GM19397 (cell line): ENCODE data around the gene CACNA1I.
"Not testable (repeated sequence)": the region's sequence is repeated elsewhere in the genome, so short reads cannot be mapped to it uniquely, and the experiment has no call there.

Experiments
- ATAC-seq: cut with Tn5 transposase; IDR thresholded peaks from one replicate; pipeline ENCODE4 v1.9.1; 2021; ENCODE audit warnings: mild to moderate bottlenecking, moderate library complexity; ENCODE audit not compliant: unreplicated experiment

The CACNA1I gene

DNA sequence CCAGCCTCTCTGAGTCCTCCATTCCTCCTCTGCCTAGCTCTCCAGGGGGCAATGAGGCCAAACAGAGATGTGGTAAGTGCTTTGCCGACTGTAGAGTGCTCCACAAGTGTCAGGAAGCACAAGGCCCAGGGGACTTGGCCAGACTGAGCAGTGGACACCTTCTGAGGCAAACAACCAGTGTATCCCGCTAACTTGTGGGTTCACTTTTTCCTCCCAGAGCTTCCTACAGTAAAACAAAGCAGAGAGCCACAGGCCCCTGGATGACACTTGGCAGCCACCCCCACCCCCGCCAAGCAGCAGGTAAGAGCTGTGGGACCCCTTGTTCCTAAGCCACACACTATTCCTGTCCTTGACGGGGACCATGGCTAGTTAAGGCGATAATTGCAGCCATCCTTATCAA lies 160.9 kb downstream of the CACNA1I start:
- no peak for ATAC-seq

DNA sequence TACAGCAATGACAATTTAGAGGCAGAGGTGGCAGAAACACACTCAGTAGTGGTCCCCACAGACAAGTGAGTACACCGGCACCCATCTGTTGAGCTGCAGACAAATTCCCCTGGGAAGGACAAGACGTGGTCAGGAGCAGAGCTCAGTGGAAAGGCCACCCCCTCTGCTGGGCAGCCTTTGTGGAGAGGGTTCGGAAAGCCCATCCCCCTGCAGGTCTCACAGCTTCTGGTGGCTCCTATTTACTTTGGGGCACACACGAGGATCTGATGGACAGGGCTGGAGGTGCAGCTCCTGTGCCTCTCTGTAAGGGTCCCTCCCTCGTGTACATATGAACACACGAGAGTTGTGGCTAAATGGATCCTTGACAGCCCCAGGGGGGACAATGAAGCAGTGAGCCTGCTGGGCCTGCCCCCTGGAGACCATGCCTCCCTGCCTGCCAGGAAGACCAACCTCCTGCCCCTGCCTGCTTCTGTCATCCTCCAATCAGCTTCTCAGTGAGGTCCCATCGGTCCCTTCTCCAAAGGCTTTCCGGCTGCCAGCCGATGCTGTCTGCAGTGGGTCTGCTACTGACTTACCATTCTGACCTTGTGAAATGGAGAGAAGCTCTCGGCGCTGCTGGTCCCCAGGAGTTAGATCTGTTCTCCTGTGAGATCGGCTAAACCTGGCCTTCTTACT lies 161.5 kb downstream of the CACNA1I start:
- ATAC-seq = no peak

DNA sequence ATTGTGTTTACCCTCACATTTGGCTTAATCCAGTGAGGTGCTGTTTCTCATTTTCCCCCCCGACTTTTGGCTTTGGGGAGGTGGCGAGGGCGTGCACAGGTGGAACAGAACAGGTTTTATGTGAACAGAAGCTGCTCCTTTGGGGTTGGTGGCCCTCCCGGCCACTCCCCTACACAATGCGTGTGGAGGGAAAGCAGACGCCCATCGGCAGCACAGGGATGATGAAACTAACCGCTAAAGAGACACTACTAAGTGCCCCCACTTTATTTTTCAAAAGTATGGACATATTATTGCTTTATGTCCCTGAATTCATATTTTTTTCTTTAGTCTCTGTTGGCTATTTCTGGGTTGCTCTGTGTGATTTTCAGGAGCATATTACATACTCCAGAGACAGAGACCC lies 162.1 kb downstream of the CACNA1I start:
- ATAC-seq = no peak

DNA sequence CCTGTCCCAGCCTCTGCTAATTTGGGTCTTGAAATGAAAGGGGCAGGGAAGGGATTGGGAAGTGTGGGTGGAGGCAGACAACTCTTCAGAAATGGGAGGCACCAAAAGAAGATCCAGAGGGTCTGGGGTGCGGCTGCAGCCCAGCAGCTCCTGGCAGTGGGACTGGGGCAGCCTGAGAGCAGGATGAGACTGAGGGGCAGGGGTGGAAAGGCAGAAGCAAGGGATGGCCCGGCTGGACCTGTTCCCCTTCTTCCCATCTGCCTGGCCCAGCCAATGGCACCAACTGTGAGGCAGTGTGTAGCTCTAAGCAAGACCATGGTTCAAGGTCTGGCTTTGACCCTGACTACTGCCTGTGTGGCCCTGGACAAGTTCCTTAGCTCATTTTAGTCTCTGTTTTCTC lies 162.6 kb downstream of the CACNA1I start:
- no peak for ATAC-seq

DNA sequence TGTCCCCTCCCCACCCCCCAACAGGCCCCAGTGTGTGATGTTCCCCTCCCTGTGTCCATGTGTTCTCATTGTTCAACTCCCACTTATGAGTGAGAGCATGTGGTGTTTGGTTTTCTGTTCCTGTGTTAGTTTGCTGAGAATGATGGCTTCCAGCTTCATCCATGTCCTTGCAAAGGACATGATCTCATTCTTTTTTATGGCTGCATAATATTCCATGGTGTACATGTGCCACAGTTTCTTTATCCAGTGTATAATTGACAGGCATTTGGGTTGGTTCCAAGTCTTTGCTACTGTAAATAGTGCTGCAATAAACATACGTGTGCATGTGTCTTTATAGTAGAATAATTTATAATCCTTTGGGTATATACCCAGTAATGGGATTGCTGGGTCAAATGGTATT lies 163.5 kb downstream of the CACNA1I start:
- ATAC-seq = not testable (repeated sequence)

DNA sequence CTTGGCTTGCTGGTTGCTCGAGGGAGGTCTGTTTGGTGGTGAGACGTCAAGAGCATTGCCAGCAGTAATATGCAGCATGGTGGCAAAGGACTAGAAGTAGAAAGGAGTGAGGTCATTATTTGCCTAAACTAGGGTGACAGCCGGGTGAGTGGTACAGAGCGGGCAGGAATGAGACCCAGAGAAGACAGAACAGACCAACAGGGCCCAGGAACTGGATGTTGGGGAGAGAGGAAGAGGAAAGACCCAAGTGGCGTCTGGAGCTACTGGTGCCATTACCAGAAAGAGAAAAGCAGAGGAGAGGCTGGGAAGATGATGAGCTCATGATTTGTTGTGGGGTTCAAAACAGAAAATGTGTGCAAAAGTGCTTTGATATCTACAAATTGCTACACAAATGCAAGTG lies 164.3 kb downstream of the CACNA1I start:
- ATAC-seq = no peak

DNA sequence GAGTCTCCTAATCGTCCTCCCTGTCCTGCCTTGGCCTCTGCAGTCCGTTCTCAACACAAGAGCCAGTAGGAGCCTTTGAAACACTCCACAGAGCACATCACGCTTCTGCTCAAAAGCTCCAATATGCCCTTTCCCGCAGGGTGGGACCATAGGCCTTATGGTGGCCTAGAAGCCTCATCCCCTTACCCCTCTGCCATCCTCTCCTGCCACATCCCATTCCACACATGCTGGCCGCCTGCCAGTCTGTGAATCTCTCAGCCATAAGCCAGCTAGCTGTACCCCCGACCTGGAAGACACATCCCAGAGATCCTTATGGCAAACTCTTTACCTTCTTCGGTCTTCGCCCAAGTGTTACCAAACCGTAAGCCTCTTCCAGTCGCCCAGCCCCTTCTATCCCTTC lies 165.2 kb downstream of the CACNA1I start:
- no peak for ATAC-seq

DNA sequence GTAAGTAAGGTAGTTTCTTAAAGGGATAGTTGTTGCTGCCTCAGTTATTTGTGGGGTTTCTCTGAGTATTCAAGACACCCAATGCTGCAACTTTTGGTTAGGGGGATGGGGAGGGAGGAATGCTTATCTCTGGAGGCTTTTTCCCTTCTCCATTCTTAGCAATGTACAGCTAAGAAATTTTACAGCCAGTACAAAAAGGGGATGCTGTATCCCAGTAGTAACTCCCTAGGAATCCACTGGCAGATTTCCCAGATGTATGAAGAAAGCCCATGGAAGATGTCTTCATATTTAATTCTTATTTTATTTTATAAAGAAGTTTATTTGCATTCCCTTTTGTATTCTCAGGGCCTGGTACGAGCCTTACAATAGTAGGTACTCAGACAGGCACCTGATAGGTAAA lies 168.2 kb downstream of the CACNA1I start:
- ATAC-seq = no peak
